ENCODE data around the gene NAT10. TPM values are rescaled to one million over a fixed set of nuclear protein-coding genes. Genes with fewer than 3 reads are reported as not detected.

NAT10 gene
- total RNA-seq, 1 experiment from 2014 or later, result 48.7 TPM

DNA sequence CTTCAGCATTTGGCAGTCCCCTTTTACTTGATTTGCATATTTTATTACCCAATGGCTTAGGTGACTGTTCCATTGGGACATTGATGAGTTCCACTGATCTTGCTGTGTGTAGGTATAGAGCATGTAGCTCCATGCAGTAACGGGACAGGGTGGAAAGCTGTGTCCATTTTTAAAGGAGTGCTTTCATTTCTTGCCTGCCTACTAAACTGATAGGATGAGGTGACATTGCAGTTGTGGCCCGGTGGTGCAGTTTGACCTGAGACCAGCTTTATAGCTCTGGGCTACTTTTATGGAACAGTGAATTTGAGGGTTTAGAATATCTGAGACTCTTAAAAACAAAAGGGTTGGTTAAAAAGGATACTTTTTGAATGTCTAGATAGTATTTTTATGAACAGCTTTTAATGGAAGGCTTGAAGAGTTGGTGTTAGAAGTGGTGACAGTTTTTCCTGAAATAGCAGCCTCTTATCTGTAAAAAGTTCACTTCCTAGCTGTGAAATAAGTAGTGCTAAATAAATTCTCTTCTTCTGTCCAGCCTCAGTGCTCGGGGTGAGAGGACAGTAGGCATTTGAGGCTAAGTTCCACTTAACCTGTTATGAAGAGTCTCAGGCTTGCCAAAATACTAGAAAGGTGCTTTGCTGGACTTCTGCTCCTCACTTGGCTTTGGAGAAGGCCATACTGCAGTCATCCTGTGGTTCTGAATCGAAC lies 27.0 kb downstream of the NAT10 start:
- no peaks in the 10 kb centered on the region for H3K4me1 ChIP-seq (ENCODE audit: insufficient read depth, low read length)
- CTCF ChIA-PET, result interaction anchor here (0.6 kb wide), 1 partner anchor 306 kb away, joined by 3 read pairs; the partner anchor contains the start of gene CAT
- POLR2A ChIA-PET (ENCODE audit: unreplicated experiment), result no interaction called here

DNA sequence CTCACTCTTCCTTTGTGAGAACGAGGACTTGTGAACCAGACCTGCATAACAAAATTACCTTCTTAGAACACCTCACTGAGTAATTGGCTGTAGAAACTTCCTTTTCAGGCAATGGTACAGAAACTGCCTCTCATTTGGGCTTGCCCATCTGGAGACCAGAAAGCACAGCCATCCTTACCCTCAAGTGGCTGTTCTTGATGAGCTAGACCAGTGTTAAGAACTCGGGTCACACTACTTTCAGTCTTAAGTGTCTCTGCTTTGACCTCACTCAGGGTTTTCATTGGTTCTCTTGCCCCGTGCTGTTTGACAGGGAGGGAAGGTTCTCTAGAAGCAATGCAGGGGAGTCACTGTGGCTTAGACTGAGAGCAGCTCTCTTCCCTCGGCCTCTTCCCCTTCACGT lies 29.3 kb downstream of the NAT10 start:
- H3K79me2 ChIP-seq (ENCODE audit: low read length), result no peaks in the 10 kb centered on the region
- no peaks in the 10 kb centered on the region for H3K4me1 ChIP-seq (ENCODE audit: insufficient read depth, low read length)
- TF ChIP-seq CTCF (conservative IDR thresholded peaks at IDR 0.05; ENCODE audit: low read depth, low read length), result no peak
- no peak for TF ChIP-seq EZH2 (IDR thresholded peaks at IDR 0.05; ENCODE audit: low read length, unreplicated experiment)
- TF ChIP-seq EZH2phosphoT487 (IDR thresholded peaks at IDR 0.05; ENCODE audit: borderline replicate concordance, low read length), result no peak
- CTCF ChIA-PET, result no interaction called here
- no peaks in the 10 kb centered on the region for H4K20me1 ChIP-seq (ENCODE audit: low read length)
- H3K36me3 ChIP-seq (ENCODE audit: low read depth, low read length), result peaks cover 41% of the 10 kb centered on the region
- no peaks in the 10 kb centered on the region for H3K9me3 ChIP-seq (ENCODE audit: low read length)
- H3F3A ChIP-seq (ENCODE audit: low read length, unreplicated experiment), result no peaks in the 10 kb centered on the region
- BruUV-seq (replicated peaks), result no TSS peak
- no peaks in the 10 kb centered on the region for H3K9me2 ChIP-seq (replicated peaks; ENCODE audit: low read length)
- intact Hi-C loops (cut with micrococcal nuclease), result no loop called here
- no peaks in the 10 kb centered on the region for H3K27me3 ChIP-seq (ENCODE audit: low read length)
- H3K4me2 ChIP-seq (ENCODE audit: low read length), result no peak overlapping the region
- DNase-seq (no peak), ATAC-seq (no peak)
- POLR2A ChIA-PET (ENCODE audit: unreplicated experiment), result no interaction called here
- no peak overlapping the region for H3K4me3 ChIP-seq (ENCODE audit: low read length)
- no peak overlapping the region for H3K9ac ChIP-seq (ENCODE audit: low read length)
- no peak overlapping the region for H2AFZ ChIP-seq (ENCODE audit: low read length)
- no peak overlapping the region for H3K27ac ChIP-seq (ENCODE audit: low read length)

More for the DNA sequence above, 27.0 kb downstream of the NAT10 start:
- no TSS peak for BruUV-seq (replicated peaks)
- Histone ChIP-seq H3K27ac (ENCODE audit: low read length) (no peak overlapping the region), H3K9ac (ENCODE audit: low read length) (no peak overlapping the region), H3F3A (ENCODE audit: low read length, unreplicated experiment) (no peaks in the 10 kb centered on the region), H2AFZ (ENCODE audit: low read length) (no peak overlapping the region), H3K27me3 (ENCODE audit: low read length) (no peaks in the 10 kb centered on the region), H3K4me2 (ENCODE audit: low read length) (no peak overlapping the region), H3K9me2 (replicated peaks; ENCODE audit: low read length) (no peaks in the 10 kb centered on the region), H3K4me3 (ENCODE audit: low read length) (no peak overlapping the region), H4K20me1 (ENCODE audit: low read length) (no peaks in the 10 kb centered on the region), H3K9me3 (ENCODE audit: low read length) (no peaks in the 10 kb centered on the region), H3K79me2 (ENCODE audit: low read length) (no peaks in the 10 kb centered on the region), H3K36me3 (ENCODE audit: low read depth, low read length) (peaks cover 48% of the 10 kb centered on the region)
- no peak for ATAC-seq
- TF ChIP-seq EZH2 (IDR thresholded peaks at IDR 0.05; ENCODE audit: low read length, unreplicated experiment), result no peak
- no peak for TF ChIP-seq EZH2phosphoT487 (IDR thresholded peaks at IDR 0.05; ENCODE audit: borderline replicate concordance, low read length)
- TF ChIP-seq CTCF (conservative IDR thresholded peaks at IDR 0.05; ENCODE audit: low read depth, low read length), result no peak
- DNase-seq, result no peak
- intact Hi-C loops (cut with micrococcal nuclease), result no loop called here

DNA sequence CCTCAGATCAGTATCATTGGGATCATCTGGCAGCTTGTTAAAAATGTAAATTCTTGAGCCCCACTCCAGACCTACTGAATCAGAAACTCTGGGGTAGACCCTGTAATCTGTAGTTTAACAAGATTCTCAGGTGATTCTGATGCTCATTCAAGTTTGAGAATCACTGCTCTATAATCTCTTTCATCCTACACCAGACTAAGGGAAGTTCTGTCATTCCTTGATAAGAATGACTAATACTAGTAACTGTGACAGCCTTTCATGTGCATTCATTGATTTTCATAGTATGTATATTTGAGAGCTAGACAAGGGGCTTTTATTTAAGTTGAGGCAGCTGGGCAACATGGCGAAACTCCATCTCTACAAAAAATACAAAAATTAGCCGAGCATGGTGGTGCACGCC lies 30.0 kb downstream of the NAT10 start:
- no peak for TF ChIP-seq CTCF (conservative IDR thresholded peaks at IDR 0.05; ENCODE audit: low read depth, low read length)
- no peak for TF ChIP-seq EZH2phosphoT487 (IDR thresholded peaks at IDR 0.05; ENCODE audit: borderline replicate concordance, low read length)
- no peak for TF ChIP-seq EZH2 (IDR thresholded peaks at IDR 0.05; ENCODE audit: low read length, unreplicated experiment)
- no peak overlapping the region for H3K4me3 ChIP-seq (ENCODE audit: low read length)
- ATAC-seq (no peak), DNase-seq (no peak)
- no peaks in the 10 kb centered on the region for H3K4me1 ChIP-seq (ENCODE audit: insufficient read depth, low read length)
- H3K27me3 ChIP-seq (ENCODE audit: low read length), result no peaks in the 10 kb centered on the region
- no peaks in the 10 kb centered on the region for H3F3A ChIP-seq (ENCODE audit: low read length, unreplicated experiment)
- CTCF ChIA-PET, result no interaction called here
- H2AFZ ChIP-seq (ENCODE audit: low read length), result no peak overlapping the region
- H3K4me2 ChIP-seq (ENCODE audit: low read length), result no peak overlapping the region
- H3K9ac ChIP-seq (ENCODE audit: low read length), result no peak overlapping the region
- H3K9me2 ChIP-seq (replicated peaks; ENCODE audit: low read length), result no peaks in the 10 kb centered on the region
- POLR2A ChIA-PET (ENCODE audit: unreplicated experiment), result interaction anchor here (0.7 kb wide), 1 partner anchor 190 kb away, joined by 4 read pairs; no protein-coding TSS in a partner anchor
- H4K20me1 ChIP-seq (ENCODE audit: low read length), result no peaks in the 10 kb centered on the region
- no TSS peak for BruUV-seq (replicated peaks)
- no peaks in the 10 kb centered on the region for H3K79me2 ChIP-seq (ENCODE audit: low read length)
- intact Hi-C loops (cut with micrococcal nuclease), result no loop called here
- no peaks in the 10 kb centered on the region for H3K9me3 ChIP-seq (ENCODE audit: low read length)
- H3K36me3 ChIP-seq (ENCODE audit: low read depth, low read length), result peaks cover 37% of the 10 kb centered on the region
- no peak overlapping the region for H3K27ac ChIP-seq (ENCODE audit: low read length)
